Hematopoietic multipotent progenitor cell treated with erythropoietin and hydrocortisone succinate and interleukin-3 and kit ligand, for 17 days (in vitro differentiated cells): Measurements from ENCODE around the gene SURF6.
"Not testable (repeated sequence)": the region's sequence is repeated elsewhere in the genome, so short reads cannot be mapped to it uniquely, and the experiment has no call there.

Experiments used
- DNase-seq: peaks from one replicate; pipeline ENCODE4 v3.0.0-alpha.2; 2015; ENCODE audit warnings: low spot score

Gene SURF6

DNA sequence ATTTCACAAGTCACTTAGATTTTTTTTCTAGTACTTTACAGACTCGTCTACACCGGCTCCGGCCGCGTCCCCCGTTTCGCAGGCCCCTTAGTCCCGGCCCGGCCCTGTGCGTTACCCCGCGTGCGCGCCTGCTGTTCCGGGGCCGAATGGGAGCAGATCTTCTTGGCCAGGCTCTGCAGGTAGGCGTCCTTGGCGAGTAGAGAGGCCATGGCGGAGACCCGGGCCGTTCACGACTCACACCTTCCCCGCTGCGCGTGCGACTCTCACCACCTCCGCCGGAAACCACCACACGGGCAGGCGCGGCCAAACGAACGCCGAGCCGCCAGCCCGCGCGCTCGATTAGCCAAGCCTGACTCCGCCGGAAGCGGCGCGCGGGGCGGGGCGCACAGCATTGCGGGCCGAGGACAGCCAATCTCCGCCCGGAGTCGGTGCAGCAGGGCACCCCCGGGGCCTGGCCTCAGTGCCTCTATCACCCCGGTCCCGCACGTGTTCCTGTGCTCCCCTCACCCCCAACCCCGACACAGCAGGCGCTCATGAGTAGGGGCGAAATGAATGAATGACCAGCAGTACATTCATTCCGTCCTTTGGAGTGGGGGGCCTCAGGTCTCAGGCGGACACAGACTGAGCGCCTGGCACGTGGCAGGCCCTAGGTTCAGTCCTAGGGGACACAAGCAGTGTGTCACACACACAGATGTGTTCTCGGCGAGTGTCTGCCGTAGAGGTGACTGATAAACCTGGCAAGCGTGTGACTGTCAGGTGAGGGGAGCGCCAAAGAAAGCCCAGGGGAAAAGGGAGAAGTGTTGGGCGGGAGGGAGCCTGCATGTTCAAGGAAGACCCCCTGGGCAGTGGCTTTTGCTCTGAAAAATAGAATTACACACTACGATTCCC is at the start of gene SURF6:
SURF6 (minus strand) TSS at position 265 of the 888 bp plus-strand sequence; CDS start at position 209, 56 bp downstream.
- peak; percentile 87 for DNase-seq

DNA sequence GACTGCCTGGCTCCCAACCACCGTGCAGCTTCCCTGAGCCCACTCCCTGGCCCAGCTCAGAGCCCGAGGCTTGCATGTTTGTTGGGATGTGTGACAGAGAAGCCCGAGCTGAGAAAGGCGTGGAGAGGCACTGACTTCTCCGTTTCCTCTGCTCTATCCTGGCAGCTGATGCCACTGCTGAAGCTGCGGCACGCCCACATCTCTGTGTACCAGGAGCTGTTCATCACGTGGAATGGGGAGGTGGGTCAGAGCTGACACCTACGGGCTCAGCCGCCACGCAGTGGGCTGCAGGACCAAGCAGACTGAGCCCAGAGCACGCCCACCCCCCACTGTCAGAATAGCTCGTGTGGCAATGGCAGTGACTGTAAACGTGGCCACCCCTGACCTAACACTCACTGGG is 49.5 kb upstream of the SURF6 start:
- DNase-seq, result no peak

DNA sequence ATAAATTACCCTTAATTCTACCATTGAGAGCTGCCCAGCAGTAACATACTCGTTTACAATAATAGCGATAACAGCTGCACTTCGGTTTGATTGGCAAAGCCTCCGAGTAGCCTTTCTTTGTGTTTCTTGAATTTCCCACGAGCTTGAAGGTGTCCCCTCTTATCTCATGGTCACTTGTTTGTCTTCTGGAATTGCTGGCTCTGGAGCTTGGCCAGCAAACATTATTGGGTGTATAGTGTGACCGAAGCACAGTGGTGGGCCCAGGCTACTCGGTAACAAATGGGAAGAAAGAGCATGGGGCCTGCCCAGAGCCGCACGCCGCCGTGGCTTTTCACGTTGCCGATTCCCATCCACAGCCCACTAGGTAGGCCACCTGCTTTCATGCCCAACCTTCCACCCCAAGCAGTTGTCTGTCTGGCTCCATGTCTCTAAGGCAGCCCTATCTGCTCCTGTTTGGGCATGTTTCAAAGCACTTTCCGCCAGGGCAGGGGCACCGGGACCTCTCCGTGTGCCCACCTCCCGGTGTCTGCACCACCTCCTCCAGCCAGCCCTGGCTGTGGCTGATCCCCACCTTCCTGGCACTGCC is 48.8 kb upstream of the SURF6 start:
- no peak for DNase-seq

DNA sequence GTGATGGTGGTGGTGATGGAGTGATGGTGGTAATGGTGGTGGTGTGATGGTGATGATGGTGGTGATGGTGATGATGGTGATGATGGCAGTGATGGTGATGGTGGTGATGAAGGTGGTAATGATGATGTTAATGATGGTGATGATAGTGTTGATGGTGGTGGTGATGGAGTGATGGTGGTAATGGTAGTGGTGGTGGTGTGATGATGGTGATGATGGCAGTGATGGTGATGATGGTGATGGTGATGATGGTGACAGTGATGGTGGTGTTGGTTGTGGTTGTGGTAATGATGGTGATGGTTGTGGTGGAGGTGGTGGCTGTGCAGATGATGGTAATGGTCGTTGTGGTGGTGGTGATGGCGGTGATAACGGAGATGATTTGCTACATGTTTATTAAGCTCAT is 47.5 kb upstream of the SURF6 start:
- DNase-seq, result no peak

DNA sequence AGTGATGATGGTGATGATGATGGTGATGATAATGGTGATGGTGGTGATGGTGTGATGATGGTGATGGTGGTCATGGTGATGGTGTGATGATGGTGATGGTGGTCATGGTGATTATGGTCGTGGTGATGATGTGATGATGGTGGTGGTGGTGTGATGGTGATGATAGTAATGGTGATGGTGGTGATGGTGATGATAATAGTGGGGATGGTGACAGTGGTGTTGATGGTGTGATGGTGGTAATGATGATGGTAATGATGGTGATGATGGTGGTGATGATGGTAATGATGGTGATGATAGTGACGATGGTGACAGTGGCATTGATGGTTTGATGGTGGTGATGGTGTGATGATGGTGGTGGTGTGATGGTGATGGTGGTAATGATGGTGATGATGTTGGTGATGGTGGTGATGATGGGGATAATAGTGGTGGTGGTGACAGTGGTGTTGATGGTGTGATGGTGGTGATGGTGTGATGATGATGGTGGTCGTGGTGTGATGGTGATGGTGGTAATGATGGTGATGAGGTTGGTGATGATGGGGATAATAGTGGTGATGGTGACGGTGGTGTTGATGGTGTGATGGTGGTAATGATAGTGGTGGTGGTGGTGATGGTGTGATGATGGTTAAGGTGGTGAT is 46.6 kb upstream of the SURF6 start:
- no peak for DNase-seq

DNA sequence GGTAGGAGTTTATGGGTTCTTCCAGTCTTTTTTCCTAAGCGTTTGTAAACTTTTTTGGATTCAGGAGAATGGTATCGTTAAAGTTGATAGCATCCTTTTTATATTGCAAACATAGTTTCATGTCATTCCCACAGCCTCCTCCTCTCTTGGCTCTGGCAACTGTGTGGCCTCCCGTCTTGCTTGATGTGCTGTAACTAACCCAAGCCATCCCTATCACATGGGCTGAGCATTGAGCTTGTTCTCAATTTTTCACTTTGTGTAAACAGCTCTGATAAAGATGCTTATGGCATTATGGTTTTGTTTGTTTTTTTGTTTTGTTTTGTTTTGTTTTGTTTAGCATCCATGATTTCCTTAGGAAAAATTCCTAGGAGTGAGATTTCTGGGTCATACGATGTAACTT is 44.7 kb upstream of the SURF6 start:
- DNase-seq, result no peak

GRCh38 chr9:133379153-133380086 is 43.4 kb upstream of the SURF6 start:
- DNase-seq, result no peak

DNA sequence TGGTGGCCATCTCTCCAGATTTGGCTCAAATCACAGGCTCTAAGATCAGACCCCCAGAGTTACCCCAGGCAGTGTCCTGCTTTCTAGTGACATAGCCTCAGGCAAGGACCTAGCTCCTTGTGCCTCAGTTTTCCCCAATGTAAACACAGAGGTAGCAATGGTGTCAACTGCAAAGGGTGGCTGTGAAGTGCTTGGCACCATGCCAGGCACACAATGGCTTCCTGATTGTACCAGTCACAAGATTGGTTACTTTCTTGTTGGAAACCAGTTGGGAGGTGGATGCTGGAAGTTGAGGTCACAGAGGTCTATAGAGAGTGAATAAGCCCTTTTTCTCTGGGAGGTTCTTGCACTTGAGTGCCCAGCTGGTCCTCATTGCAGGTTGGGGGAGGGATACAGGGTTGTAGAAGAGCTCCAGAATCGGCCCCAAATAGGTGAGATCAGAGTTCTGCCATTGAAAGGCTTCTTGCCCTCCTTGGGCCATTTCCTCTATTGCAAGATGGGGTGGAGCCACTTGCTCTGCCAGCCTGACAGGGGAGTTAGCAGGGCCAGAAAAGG is 42.5 kb upstream of the SURF6 start:
- DNase-seq, result no peak

DNA sequence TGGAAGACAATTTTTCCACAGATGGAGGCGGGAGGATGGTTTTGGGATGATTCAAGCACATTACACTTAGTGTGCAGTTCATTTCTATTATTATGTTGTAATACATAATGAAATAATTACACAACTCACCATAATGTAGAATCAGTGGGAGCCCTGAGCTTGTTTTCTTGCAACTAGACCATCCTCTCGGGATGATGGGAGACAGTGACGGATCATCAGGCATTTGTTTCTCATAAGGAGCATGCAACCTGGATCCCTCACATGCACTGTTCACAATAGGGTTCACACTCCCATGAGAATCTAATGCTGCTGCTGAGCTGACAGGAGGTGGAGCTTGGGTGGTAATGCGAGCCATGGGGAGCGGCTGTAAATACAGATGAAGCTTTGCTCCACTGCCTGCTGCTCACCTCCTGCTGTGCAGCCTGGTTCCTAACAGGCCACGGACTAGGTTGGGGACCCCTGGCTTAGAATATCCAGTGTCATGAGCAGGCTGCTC is 41.8 kb upstream of the SURF6 start:
- DNase-seq, result no peak

GRCh38 chr9:133377280-133377679 is 41.3 kb upstream of the SURF6 start:
- not testable (repeated sequence) for DNase-seq

DNA sequence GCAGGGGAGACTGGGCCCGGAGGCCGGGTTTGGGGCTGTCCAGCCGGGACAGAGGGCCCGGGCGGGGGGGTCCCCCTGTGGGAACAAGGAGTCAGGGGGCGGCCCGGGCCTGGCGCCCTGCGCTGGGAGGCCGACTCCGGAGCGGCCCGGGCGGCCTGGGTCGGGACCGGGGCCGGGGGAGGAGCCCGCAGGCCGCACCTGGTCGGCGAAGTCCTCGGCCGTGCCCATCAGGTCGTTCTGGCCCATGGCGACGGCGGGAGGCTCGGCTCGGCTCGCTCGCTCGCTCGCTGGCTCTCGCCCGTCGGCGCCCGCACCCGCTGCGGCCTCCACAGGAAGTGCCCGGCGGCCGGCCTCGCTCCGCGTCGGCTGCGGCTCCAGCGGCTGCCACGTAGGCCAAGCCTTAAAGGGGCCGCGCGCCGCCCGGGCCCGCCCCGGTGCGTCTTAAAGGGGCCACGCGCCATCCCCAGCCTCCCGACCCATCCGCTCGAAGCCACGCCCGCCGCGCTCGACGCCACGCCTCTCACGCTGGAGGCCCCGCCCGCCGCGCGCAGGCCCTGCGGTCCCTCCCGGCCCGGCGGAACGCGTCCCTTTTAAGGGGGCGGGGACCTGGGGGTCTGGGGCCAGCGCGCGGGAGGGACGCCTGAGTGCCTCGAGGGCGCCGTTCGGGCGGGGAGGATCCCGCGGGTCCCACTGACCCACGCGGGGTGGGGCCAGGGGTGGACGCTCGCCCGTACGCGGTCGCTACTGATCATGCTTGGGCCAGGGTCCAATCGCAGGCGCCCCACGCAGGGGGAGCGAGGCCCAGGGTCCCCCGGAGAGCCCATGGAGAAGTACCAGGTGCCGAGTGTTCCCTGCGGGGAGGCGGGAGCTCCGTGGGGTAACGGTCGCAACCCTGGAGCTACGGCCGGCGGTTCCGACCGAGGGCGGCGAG is 40.0 kb upstream of the SURF6 start, which contains the start of the genes STKLD1 and SURF4:
STKLD1 (plus strand) TSS at position 643 of the 931 bp plus-strand sequence; CDS start at position 751, 108 bp downstream.
SURF4 (minus strand) TSS at position 337 of the 931 bp plus-strand sequence; CDS start at position 246, 91 bp downstream.
- peak; percentile 94 for DNase-seq

DNA sequence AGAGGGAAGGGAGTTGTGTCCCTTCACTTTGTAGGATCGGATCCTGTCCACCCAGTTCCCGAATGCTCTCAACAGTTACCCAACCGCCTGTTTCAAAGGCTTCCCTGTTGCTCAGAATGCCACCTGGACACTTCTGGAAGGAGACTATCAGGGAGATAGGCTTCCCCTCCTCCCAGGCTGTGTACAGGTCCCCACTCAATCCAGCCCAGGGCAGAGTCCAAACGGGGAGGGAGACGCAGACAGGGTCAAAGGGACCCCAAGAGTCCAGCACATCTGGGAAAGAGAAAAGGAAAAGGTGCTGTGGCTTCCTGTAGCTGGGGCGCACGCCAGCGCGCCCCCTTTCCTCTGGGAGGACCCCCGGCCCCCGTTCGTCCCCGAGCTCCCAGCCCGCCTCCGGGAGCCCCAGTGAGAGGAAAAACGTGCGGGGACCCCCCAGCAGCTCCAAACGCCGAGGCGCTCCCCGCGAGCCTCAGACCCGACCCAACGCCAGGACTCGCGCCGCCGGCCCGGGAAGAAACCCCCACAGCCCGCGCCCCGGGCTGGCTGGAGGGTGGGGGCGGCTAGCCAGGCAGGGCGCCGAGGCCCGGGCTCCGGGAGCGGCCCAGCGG is 39.2 kb upstream of the SURF6 start:
- peak; percentile 51 for DNase-seq

GRCh38 chr9:133374612-133375115 is 38.7 kb upstream of the SURF6 start:
- peak; percentile 50 for DNase-seq

DNA sequence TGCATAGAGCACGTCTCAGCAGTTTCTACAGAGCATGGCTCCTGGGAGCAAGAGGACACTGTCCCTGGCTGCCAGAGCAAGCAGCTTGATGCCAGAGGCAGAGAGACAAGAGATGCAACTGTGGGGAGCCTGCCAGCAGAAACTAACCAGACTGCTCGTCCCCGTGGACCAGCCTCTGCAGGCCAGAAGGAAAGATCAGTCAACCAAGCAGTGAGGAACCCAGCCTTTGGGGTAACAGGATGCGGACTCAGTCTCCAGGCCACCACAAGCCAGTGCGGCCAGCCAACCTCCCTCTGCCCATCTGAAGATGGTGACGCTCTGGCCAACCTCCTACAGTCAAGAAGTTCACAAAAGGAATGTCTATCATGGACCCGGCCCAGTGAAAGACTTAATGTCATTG is 36.2 kb upstream of the SURF6 start:
- DNase-seq, result no peak

- no peak for DNase-seq
Measured at GRCh38 chr9:133371261-133371711, 35.3 kb upstream of the SURF6 start.

GRCh38 chr9:133370685-133371084 is 34.7 kb upstream of the SURF6 start:
- DNase-seq, result no peak

DNA sequence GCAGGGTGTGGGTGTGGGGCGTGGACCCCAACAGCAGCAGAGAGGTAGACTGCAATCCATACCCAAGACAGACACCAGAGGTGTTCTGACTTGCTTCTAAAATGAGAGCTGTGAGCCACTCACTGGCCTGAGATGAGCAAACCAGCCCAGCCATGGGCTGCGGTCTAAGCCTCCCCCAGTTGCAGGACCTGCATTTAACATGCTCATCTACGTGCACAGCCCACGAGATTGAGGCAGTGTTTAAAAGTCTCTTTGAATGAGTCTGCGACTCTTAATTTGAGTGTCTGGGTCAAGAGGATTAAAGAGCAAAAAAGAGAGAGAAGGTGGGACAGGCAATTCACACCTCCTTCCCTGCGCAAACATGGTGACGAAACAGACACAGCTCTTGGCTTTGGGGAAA is 33.9 kb upstream of the SURF6 start:
- DNase-seq, result no peak

GRCh38 chr9:133369422-133369821 is 33.4 kb upstream of the SURF6 start:
- no peak for DNase-seq

DNA sequence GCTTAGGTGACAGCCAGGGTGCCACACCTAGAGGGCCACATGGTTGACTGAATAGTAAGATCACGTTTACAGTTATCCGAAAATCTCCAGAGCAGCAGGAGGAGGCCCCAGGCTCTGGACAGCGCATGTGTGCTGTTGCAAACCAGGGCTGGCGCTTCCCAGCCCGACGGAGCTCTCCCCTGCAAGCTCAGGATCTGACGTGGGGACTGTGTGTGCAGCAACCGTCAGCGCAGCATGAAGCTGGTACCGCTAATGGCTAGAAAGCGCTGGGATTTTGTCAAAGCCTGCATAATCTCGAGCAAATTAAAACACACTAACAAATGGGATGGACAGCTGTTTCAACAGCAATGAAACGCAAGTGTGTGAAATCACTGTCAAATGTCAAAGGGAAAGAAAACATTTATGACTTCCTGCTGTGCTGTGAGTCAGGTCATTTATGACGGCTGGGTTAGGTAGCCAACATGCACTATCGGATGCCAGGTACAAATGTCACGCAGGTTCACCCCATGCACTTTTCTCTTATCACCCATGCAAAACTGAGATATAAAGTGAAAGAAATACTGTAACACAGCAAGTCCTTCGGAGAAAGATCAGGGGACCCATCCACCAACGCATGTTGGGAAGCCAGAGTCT is 32.4 kb upstream of the SURF6 start:
- DNase-seq, result no peak
